Neural crest cell (in vitro differentiated cells): ENCODE measurements around the gene STPG2. TPM values are rescaled to one million over a fixed set of nuclear protein-coding genes. Genes with fewer than 3 reads are reported as not detected.

Experiments
- DNase-seq: peaks from one replicate; pipeline ENCODE4 v3.0.0; 2021; ENCODE audit warnings: low read depth, mixed read lengths, low spot score
- H3K27ac Mint-ChIP-seq: one replicate; pipeline ENCODE4 v1.8.0; 2021; ENCODE audit warnings: mild to moderate bottlenecking, mixed read lengths; ENCODE audit not compliant: unreplicated experiment
- H3K27me3 Mint-ChIP-seq: 2 replicates; pipeline ENCODE4 v1.8.0; 2021; ENCODE audit warnings: low read depth, mild to moderate bottlenecking, mixed read lengths
- H3K36me3 Mint-ChIP-seq: 2 replicates; pipeline ENCODE4 v1.8.0; 2021; ENCODE audit warnings: low read depth, mild to moderate bottlenecking, mixed read lengths
- H3K4me1 Mint-ChIP-seq: 2 replicates; pipeline ENCODE4 v1.8.0; 2021; ENCODE audit warnings: mixed read lengths
- H3K4me3 Mint-ChIP-seq: one replicate; pipeline ENCODE4 v1.8.0; 2021; ENCODE audit warnings: mild to moderate bottlenecking, mixed read lengths
- H3K9me3 Mint-ChIP-seq: 2 replicates; pipeline ENCODE4 v1.8.0; 2021; ENCODE audit warnings: mixed read lengths
- CTCF ChIP-seq: fragments of 200-600 bp; sonication (generic); conservative IDR thresholded peaks from 2 replicates; pipeline ENCODE4 v1.5.0; 2021; ENCODE audit warnings: antibody characterized with exemption, mild to moderate bottlenecking
- total RNA-seq: library from RNA; stranded (reverse); gene quantifications from 2 replicates; pipeline ENCODE4 v1.2.1, GENCODE V29; 2021

STPG2 gene
- total RNA-seq, 1 donor from 2014 or later = 0.21 TPM

- H3K4me1 Mint-ChIP-seq = no peaks in the 10 kb centered on the region
- H3K9me3 Mint-ChIP-seq = peaks cover 9% of the 10 kb centered on the region
- H3K36me3 Mint-ChIP-seq = no peaks in the 10 kb centered on the region
- no peak for DNase-seq
- H3K4me3 Mint-ChIP-seq = no peak overlapping the region
- H3K27ac Mint-ChIP-seq = no peak overlapping the region
- no peaks in the 10 kb centered on the region for H3K27me3 Mint-ChIP-seq
- TF ChIP-seq CTCF = no peak
Observed at GRCh38 chr4:97990409-97990808, 152.9 kb downstream of the STPG2 start.

- H3K4me1 Mint-ChIP-seq = no peaks in the 10 kb centered on the region
- no peaks in the 10 kb centered on the region for H3K27me3 Mint-ChIP-seq
- no peak overlapping the region for H3K4me3 Mint-ChIP-seq
- H3K36me3 Mint-ChIP-seq = no peaks in the 10 kb centered on the region
- peaks cover 5% of the 10 kb centered on the region for H3K9me3 Mint-ChIP-seq
- H3K27ac Mint-ChIP-seq = no peak overlapping the region
- TF ChIP-seq CTCF = peak; percentile 78
- no peak for DNase-seq
Observed at GRCh38 chr4:97987019-97987648, 156.1 kb downstream of the STPG2 start.

- H3K4me3 Mint-ChIP-seq = no peak overlapping the region
- no peaks in the 10 kb centered on the region for H3K4me1 Mint-ChIP-seq
- no peak for DNase-seq
- peak; percentile 60 for TF ChIP-seq CTCF
- no peak overlapping the region for H3K27ac Mint-ChIP-seq
- H3K27me3 Mint-ChIP-seq = no peaks in the 10 kb centered on the region
- H3K36me3 Mint-ChIP-seq = no peaks in the 10 kb centered on the region
- no peaks in the 10 kb centered on the region for H3K9me3 Mint-ChIP-seq
Observed at GRCh38 chr4:97984545-97985131, 158.6 kb downstream of the STPG2 start.

DNA sequence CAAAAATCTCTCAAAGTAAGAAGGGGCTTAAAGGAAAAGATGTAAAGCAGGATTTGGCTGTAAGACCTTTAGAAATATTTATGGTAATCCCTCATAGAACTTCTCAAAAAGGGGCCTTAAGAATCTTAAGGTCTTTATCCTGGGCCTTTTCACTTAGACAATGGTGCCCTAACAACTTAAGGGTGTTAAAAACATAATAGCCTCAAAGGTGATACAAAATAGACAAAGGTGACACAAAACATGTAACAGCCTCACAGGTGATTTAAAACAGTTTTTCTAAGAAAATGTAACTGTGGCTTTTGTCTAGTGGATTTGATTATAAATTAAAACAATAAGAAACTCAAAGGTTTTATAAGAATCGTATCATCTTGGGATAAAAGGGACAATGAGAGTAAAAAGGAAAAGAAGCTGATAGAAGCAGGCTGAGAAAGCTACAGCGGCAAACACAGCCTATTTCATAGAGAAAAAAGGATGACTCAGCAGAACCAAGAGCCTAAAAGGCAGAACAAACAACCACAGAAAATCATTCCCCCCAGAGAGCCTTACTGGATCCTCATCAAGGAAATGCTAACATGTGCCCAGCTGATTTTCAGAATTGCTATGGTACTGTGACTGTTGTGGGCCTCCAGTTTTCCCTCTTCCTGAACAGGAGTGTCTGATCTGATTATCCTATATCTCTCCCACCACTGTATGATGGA, 164.3 kb downstream of the STPG2 start:
- H3K4me3 Mint-ChIP-seq = no peak overlapping the region
- H3K27me3 Mint-ChIP-seq = no peaks in the 10 kb centered on the region
- H3K36me3 Mint-ChIP-seq = no peaks in the 10 kb centered on the region
- H3K9me3 Mint-ChIP-seq = peaks cover 3% of the 10 kb centered on the region
- no peak overlapping the region for H3K27ac Mint-ChIP-seq
- TF ChIP-seq CTCF = no peak
- peaks cover 8% of the 10 kb centered on the region for H3K4me1 Mint-ChIP-seq
- no peak for DNase-seq

DNA sequence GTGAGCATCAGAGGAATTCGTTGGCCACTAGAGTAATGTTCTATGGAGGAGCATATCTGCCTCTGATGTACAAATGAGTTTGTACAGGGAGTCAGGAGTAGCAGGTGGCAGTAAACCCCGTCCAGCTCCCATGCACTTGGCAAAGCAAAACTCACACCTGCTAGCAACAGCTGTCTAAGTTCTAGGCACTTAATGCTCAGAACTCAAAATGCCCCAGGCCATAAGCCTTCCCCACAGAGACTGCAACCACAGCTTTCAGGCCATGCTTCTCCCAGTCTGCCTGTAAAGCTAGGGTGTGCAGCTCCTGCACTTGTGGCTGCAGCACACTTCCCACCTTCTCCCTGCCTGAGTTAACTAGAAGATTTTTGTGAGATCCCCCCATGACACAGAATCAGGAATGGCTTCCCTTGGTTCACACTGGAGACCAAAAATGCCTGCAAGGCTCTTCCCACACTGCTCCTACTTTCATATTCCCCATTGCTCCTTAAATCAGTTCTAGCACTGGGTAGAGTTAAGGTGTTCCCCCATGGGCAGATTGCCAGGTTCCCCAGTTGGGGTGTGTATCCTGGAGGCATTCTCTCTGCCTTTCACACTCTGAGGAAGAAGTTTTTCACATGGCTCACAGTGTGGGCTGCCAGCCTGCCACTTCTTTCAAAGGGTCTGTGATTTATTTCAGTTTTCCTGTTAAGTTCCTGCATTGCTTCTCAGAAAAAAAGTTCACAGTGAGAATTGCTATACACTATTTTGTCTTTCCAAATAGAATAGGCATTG, 189.9 kb downstream of the STPG2 start:
- no peak for DNase-seq
- Mint-ChIP-seq H3K4me1 (no peaks in the 10 kb centered on the region), H3K27me3 (no peaks in the 10 kb centered on the region), H3K36me3 (peaks cover 2% of the 10 kb centered on the region), H3K27ac (peak overlapping the region; percentile 31), H3K4me3 (no peak overlapping the region), H3K9me3 (peaks cover 9% of the 10 kb centered on the region)
- no peak for TF ChIP-seq CTCF
